Stimulated activated CD4-positive, alpha-beta T cell treated with anti-CD3 and anti-CD28 coated beads, Interleukin-2, amount 100 ng/mL, for 48 hours (primary cell): ENCODE data around the gene TOMM34.

Experiments used
- DNase-seq, 2 donors: peaks; one replicate each; pipeline ENCODE4 v3.0.0-alpha.2; 2020

TOMM34 gene

GRCh38 chr20:44960103-44960852 is at the start of gene TOMM34:
Gene TOMM34 (minus strand): TSS chr20:44960397. CDS start chr20:44960333, 64 bp downstream.
- peak; percentile 93 to 95 for DNase-seq

GRCh38 chr20:45008521-45009049 is 48.4 kb upstream of the TOMM34 start:
- no peak for DNase-seq

- no peak for DNase-seq
Measured at GRCh38 chr20:44997668-44998067, 37.5 kb upstream of the TOMM34 start.

GRCh38 chr20:44997171-44997570 is 37.0 kb upstream of the TOMM34 start:
- no peak for DNase-seq

GRCh38 chr20:44993343-44993742 is 33.1 kb upstream of the TOMM34 start:
- DNase-seq, result no peak

GRCh38 chr20:44990957-44991356 is 30.8 kb upstream of the TOMM34 start:
- DNase-seq, result no peak

GRCh38 chr20:44990425-44990824 is 30.2 kb upstream of the TOMM34 start:
- DNase-seq, result peak in 1 of 2 donors; percentile 41

GRCh38 chr20:44988631-44989171 is 28.5 kb upstream of the TOMM34 start:
- DNase-seq, result no peak

- DNase-seq, result no peak
Measured at GRCh38 chr20:44983093-44983674, 23.0 kb upstream of the TOMM34 start.

- no peak for DNase-seq
Measured at GRCh38 chr20:44981736-44982406, 21.7 kb upstream of the TOMM34 start.

- DNase-seq, result peak; percentile 36 to 41
Measured at GRCh38 chr20:44979090-44979621, 19.0 kb upstream of the TOMM34 start.

- no peak for DNase-seq
Measured at GRCh38 chr20:44976698-44977097, 16.5 kb upstream of the TOMM34 start.

- no peak for DNase-seq
Measured at GRCh38 chr20:44973053-44973452, 12.9 kb upstream of the TOMM34 start.

- no peak for DNase-seq
Measured at GRCh38 chr20:44970243-44970757, 10.1 kb upstream of the TOMM34 start.

GRCh38 chr20:44969300-44969894 is 9.2 kb upstream of the TOMM34 start:
- DNase-seq, result no peak

- DNase-seq, result no peak
Measured at GRCh38 chr20:44967207-44967807, 7.1 kb upstream of the TOMM34 start.

GRCh38 chr20:44966030-44966961 is 6.1 kb upstream of the TOMM34 start, which contains the start of gene STK4:
Gene STK4 (plus strand): TSS chr20:44966512. CDS start chr20:44966569, 57 bp downstream.
- DNase-seq, result peak; percentile 93 to 95

- no peak for DNase-seq
Measured at GRCh38 chr20:44965651-44966029, 5.4 kb upstream of the TOMM34 start.

GRCh38 chr20:44963325-44964215 is 3.4 kb upstream of the TOMM34 start:
- DNase-seq, result no peak

GRCh38 chr20:44962483-44962882 is 2.3 kb upstream of the TOMM34 start:
- DNase-seq, result no peak
